GM20000 (cell line): ENCODE data around the gene OR6X1.
"Not testable (repeated sequence)": the region's sequence is repeated elsewhere in the genome, so short reads cannot be mapped to it uniquely, and the experiment has no call there.

Experiments used
- DNase-seq: peaks from one replicate; pipeline ENCODE4 v3.0.0; 2012; ENCODE audit warnings: low spot score
- TF ChIP-seq, protein P1 (sequence below): IDR thresholded peaks from 2 replicates; pipeline ENCODE4 v1.5.1; 2012; ENCODE audit warnings: mild to moderate bottlenecking, control low read depth; ENCODE audit errors: extremely low read depth, missing control alignments

OR6X1 gene

DNA sequence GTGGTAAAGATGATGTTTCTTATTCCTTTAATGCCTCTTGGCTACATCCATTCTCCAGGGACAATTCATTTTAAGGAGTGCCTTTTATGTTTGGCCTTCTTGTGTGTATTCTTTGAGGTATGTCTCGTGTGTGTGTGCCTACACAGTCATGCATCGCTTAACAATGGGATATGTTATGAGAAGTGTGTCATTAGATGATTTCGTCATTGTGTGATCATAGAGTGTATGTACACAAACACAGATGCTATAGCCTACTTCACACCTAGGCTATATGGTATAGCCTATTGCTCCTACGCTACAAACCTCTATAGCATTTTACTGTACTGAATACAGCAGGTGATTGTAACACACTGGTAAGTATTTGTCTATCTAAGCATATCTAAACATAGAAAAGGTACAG lies 35.8 kb downstream of the OR6X1 start:
- TF ChIP-seq, protein P1, sequence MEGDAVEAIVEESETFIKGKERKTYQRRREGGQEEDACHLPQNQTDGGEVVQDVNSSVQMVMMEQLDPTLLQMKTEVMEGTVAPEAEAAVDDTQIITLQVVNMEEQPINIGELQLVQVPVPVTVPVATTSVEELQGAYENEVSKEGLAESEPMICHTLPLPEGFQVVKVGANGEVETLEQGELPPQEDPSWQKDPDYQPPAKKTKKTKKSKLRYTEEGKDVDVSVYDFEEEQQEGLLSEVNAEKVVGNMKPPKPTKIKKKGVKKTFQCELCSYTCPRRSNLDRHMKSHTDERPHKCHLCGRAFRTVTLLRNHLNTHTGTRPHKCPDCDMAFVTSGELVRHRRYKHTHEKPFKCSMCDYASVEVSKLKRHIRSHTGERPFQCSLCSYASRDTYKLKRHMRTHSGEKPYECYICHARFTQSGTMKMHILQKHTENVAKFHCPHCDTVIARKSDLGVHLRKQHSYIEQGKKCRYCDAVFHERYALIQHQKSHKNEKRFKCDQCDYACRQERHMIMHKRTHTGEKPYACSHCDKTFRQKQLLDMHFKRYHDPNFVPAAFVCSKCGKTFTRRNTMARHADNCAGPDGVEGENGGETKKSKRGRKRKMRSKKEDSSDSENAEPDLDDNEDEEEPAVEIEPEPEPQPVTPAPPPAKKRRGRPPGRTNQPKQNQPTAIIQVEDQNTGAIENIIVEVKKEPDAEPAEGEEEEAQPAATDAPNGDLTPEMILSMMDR: no peak
- no peak for DNase-seq

GRCh38 chr11:123718063-123718462 lies 36.3 kb downstream of the OR6X1 start:
- DNase-seq: no peak
- TF ChIP-seq, protein P1: no peak

DNA sequence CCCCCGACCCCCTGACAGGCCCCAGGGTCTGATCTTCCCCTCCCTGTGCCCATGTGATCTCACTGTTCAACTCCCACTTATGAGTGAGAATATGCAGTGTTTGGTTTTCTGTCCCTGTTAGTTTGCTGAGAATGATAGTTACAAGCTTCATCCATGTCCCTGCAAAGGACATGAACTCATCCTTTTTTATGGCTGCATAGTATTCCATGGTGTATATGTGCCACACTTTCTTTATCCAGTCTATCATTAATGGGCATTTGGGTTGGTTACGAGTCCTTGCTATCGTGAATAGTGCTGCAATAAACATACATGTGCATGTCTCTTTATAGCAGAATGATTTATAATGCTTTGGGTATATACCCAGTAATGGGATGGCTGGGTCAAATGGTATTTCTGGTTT lies 41.7 kb downstream of the OR6X1 start:
- DNase-seq: not testable (repeated sequence)

- TF ChIP-seq, protein P1: peak; percentile 63
- DNase-seq: peak; percentile 60
These were observed 46.6 kb downstream of the OR6X1 start for GRCh38 chr11:123707606-123708205.

- TF ChIP-seq, protein P1: no peak
- DNase-seq: no peak
These were observed 47.1 kb downstream of the OR6X1 start for GRCh38 chr11:123707206-123707605.

- DNase-seq: no peak
- TF ChIP-seq, protein P1: no peak
These were observed 50.0 kb downstream of the OR6X1 start for GRCh38 chr11:123704341-123704740.
